ENCODE results near the gene PAX3. TPM values are rescaled to one million over a fixed set of nuclear protein-coding genes. Genes with fewer than 3 reads are reported as not detected.

Gene PAX3
- total and polyA plus RNA-seq, 9 of the 15 experiments (the other 6 are each of a cell fraction or from before 2014, with no cell fraction given): not detected

- no peak overlapping the region for H3K27ac ChIP-seq (ENCODE audit: extremely low read depth, low read depth, low read length)
- POLR2A ChIA-PET: no interaction called here
- H3K27me3 ChIP-seq (ENCODE audit: control insufficient read depth in 2 of 2, insufficient read depth in 2 of 2, low read length in 2 of 2): no peaks in the 10 kb centered on the region; a peak in 1 of 5 replicates
- no peaks in the 10 kb centered on the region for H4K20me1 ChIP-seq (replicated peaks; ENCODE audit: control insufficient read depth, insufficient read depth, low read length)
- DNase-seq (ENCODE audit: extremely low read depth in 1 of 4, low spot score in 3 of 4) (no peak), ATAC-seq (no peak), FAIRE-seq (no peak)
- H3K36me3 ChIP-seq (ENCODE audit: control insufficient read depth, insufficient read depth, low read length): no peaks in the 10 kb centered on the region
- TF ChIP-seq VEZF1 (CRISPR knock-in tag; IDR thresholded peaks at IDR 0.05): no peak
- no peak for TF ChIP-seq FOXK1 (CRISPR knock-in tag; IDR thresholded peaks at IDR 0.05; ENCODE audit: borderline replicate concordance)
- no peak for TF ChIP-seq SMAD3 (CRISPR knock-in tag; conservative IDR thresholded peaks at IDR 0.05)
- intact Hi-C loops (cut with micrococcal nuclease): no loop called here
- no peak overlapping the region for H3K9ac ChIP-seq (ENCODE audit: insufficient read depth in 1 of 2, low read depth in 2 of 2, low read length in 2 of 2)
- no TSS peak for BruUV-seq (replicated peaks)
- H3K79me2 ChIP-seq (ENCODE audit: control insufficient read depth, insufficient read depth, low read length): no peaks in the 10 kb centered on the region
- no peak overlapping the region for H3K4me2 ChIP-seq (ENCODE audit: insufficient read depth, low read length)
- CTCF ChIA-PET (ENCODE audit: low intra/inter-chr PET ratio): no interaction called here
- no peak overlapping the region for H3K4me3 ChIP-seq
- no peaks in the 10 kb centered on the region for H3K9me3 ChIP-seq (replicated peaks; ENCODE audit: control insufficient read depth, insufficient read depth, low read depth, low read length)
- H3K9me1 ChIP-seq (ENCODE audit: control insufficient read depth, insufficient read depth, low read length): no peaks in the 10 kb centered on the region
- no peak overlapping the region for H2AFZ ChIP-seq (ENCODE audit: low read depth, low read length)
- H3K4me1 ChIP-seq (replicated peaks in 1 of 2; ENCODE audit: control insufficient read depth in 2 of 2, insufficient read depth in 2 of 2, low read length in 2 of 2): no peaks in the 10 kb centered on the region
- 0% methylated on average over 2 of the region's 3 CpGs for WGBS (ENCODE audit: insufficient coverage, low coverage, missing lambda C conversion rate)
- in situ Hi-C loops (cut with MboI): no loop called here
Observed at GRCh38 chr2:222284466-222284865, 14.3 kb downstream of the PAX3 start.

- Histone ChIP-seq H3K9ac (ENCODE audit: insufficient read depth in 1 of 2, low read depth in 2 of 2, low read length in 2 of 2) (no peak overlapping the region), H3K9me3 (replicated peaks; ENCODE audit: control insufficient read depth, insufficient read depth, low read depth, low read length) (no peaks in the 10 kb centered on the region), H2AFZ (ENCODE audit: low read depth, low read length) (no peak overlapping the region), H3K4me1 (replicated peaks in 1 of 2; ENCODE audit: control insufficient read depth in 2 of 2, insufficient read depth in 2 of 2, low read length in 2 of 2) (no peaks in the 10 kb centered on the region), H4K20me1 (replicated peaks; ENCODE audit: control insufficient read depth, insufficient read depth, low read length) (no peaks in the 10 kb centered on the region), H3K27ac (ENCODE audit: extremely low read depth, low read depth, low read length) (no peak overlapping the region), H3K4me2 (ENCODE audit: insufficient read depth, low read length) (no peak overlapping the region), H3K36me3 (ENCODE audit: control insufficient read depth, insufficient read depth, low read length) (no peaks in the 10 kb centered on the region), H3K9me1 (ENCODE audit: control insufficient read depth, insufficient read depth, low read length) (no peaks in the 10 kb centered on the region), H3K27me3 (ENCODE audit: control insufficient read depth in 2 of 2, insufficient read depth in 2 of 2, low read length in 2 of 2) (no peaks in the 10 kb centered on the region), H3K4me3 (no peak overlapping the region), H3K79me2 (ENCODE audit: control insufficient read depth, insufficient read depth, low read length) (no peaks in the 10 kb centered on the region)
- FAIRE-seq (no peak), ATAC-seq (no peak), DNase-seq (ENCODE audit: extremely low read depth in 1 of 4, low spot score in 3 of 4) (peak in 1 of 4 experiments; percentile 8)
- TF ChIP-seq HDGF (IDR thresholded peaks at IDR 0.05): no peak
- peak; percentile 45; the same call in 1 of the 2 replicates for TF ChIP-seq CBFA2T3 (IDR thresholded peaks at IDR 0.05)
- TF ChIP-seq CBFA2T2 (conservative IDR thresholded peaks at IDR 0.05): peak; percentile 20; the same call in 1 of the 2 replicates
- no peak for TF ChIP-seq ZNF436 (CRISPR knock-in tag; IDR thresholded peaks at IDR 0.05)
- no peak for TF ChIP-seq ZNF76 (CRISPR knock-in tag; IDR thresholded peaks at IDR 0.05; ENCODE audit: borderline replicate concordance)
- TF ChIP-seq RFX1 (IDR thresholded peaks at IDR 0.05): no peak
- CTCF ChIA-PET (ENCODE audit: low intra/inter-chr PET ratio): no interaction called here
- 0% methylated on average over 7 of the region's 8 CpGs for WGBS (ENCODE audit: insufficient coverage, low coverage, missing lambda C conversion rate)
- POLR2A ChIA-PET: interaction anchor here (1.2 kb wide), 1 partner anchor 10 kb away, joined by 5 read pairs; no protein-coding TSS in a partner anchor
- intact Hi-C loops (cut with micrococcal nuclease) (no loop called here), in situ Hi-C loops (cut with MboI) (no loop called here)
- BruUV-seq (replicated peaks): no TSS peak
Observed at GRCh38 chr2:222283634-222284033, 15.2 kb downstream of the PAX3 start.
